ENCODE results near the gene STAP2. TPM values are rescaled to one million over a fixed set of nuclear protein-coding genes. Genes with fewer than 3 reads are reported as not detected.
A peak's percentile ranks its signal among the peaks of the same experiment; 100 is the strongest.
"Not testable (repeated sequence)": the region's sequence is repeated elsewhere in the genome, so short reads cannot be mapped to it uniquely, and the experiment has no call there.

Gene STAP2
- total RNA-seq, 8 experiments from 2014 or later = 2.2 to 7.5 (median 4.6) TPM

GRCh38 chr19:4288091-4288777 is 50.4 kb downstream of the STAP2 start:
- in situ Hi-C loops (cut with MboI; ENCODE audit: low pct_unique_long_range_greater_than_20kb in 2 of 9, low sequenced_read_pairs in 9 of 9, unreplicated experiment in 9 of 9) = no loop called here
- no peak overlapping the region for H3K27ac ChIP-seq
- H3K4me3 ChIP-seq = no peak overlapping the region
- H3K4me1 ChIP-seq (replicated peaks in 1 of 2) = peaks cover 9 to 16% of the 10 kb centered on the region in 2 donors
- no peak for ATAC-seq (replicated peaks in 6 of 8)
- 60 to 100% (median 80%) methylated on average over 1 to 13 of the region's 16 CpGs; no CpG with 5 or more reads in 1 of the 10 experiments for WGBS, 10 experiments

- H3K4me1 ChIP-seq (replicated peaks in 1 of 2); ATAC-seq (replicated peaks in 6 of 8); in situ Hi-C loops (cut with MboI; ENCODE audit: low pct_unique_long_range_greater_than_20kb in 2 of 9, low sequenced_read_pairs in 9 of 9, unreplicated experiment in 9 of 9); H3K4me3 ChIP-seq; H3K27ac ChIP-seq: not testable (repeated sequence)
- WGBS, 10 experiments = 60 to 100% (median 92%) methylated on average over 1 to 4 of the region's 4 CpGs; no CpG with 5 or more reads in 2 of the 10 experiments
Observed at GRCh38 chr19:4286141-4286540, 52.5 kb downstream of the STAP2 start.

- WGBS, 10 experiments = 18 to 60% (median 39%) methylated on average over 2 to 4 of the region's 6 CpGs; no CpG with 5 or more reads in 2 of the 10 experiments
- H3K4me1 ChIP-seq (replicated peaks in 1 of 2) = no peaks in the 10 kb centered on the region
- no peak for ATAC-seq (replicated peaks in 6 of 8)
- H3K4me3 ChIP-seq = no peak overlapping the region
- in situ Hi-C loops (cut with MboI; ENCODE audit: low pct_unique_long_range_greater_than_20kb in 2 of 9, low sequenced_read_pairs in 9 of 9, unreplicated experiment in 9 of 9) = no loop called here
- no peak overlapping the region for H3K27ac ChIP-seq
Observed at GRCh38 chr19:4284974-4285373, 53.7 kb downstream of the STAP2 start.

GRCh38 chr19:4284176-4284958 is 54.3 kb downstream of the STAP2 start:
- in situ Hi-C loops (cut with MboI; ENCODE audit: low pct_unique_long_range_greater_than_20kb in 2 of 9, low sequenced_read_pairs in 9 of 9, unreplicated experiment in 9 of 9) = no loop called here
- no peak overlapping the region for H3K27ac ChIP-seq
- peak in 1 of 8 experiments; percentile 85 for ATAC-seq (replicated peaks in 6 of 8)
- no peak overlapping the region for H3K4me3 ChIP-seq
- H3K4me1 ChIP-seq (replicated peaks in 1 of 2) = no peaks in the 10 kb centered on the region
- 0 to 76% (median 38%) methylated on average over 1 to 14 of the region's 20 CpGs; no CpG with 5 or more reads in 1 of the 10 experiments for WGBS, 10 experiments

GRCh38 chr19:4279530-4280422 is 58.9 kb downstream of the STAP2 start:
- Histone ChIP-seq H3K4me1 (replicated peaks in 1 of 2) (peaks cover 10 to 16% of the 10 kb centered on the region in 2 donors), H3K27ac (peak overlapping the region; percentile 77 to 80), H3K4me3 (peak overlapping the region; percentile 44 to 77 (median 63))
- in situ Hi-C loops (cut with MboI; ENCODE audit: low pct_unique_long_range_greater_than_20kb in 2 of 9, low sequenced_read_pairs in 9 of 9, unreplicated experiment in 9 of 9) = no loop called here
- WGBS, 10 experiments = 0 to 20% (median 0%) methylated on average over 1 to 3 of the region's 71 CpGs; no CpG with 5 or more reads in 6 of the 10 experiments
- no peak for ATAC-seq (replicated peaks in 6 of 8)

- WGBS, 10 experiments = no CpG with 5 or more reads among the region's 30 CpGs
- ATAC-seq (replicated peaks in 6 of 8) = no peak
- Histone ChIP-seq H3K4me3 (peak overlapping the region; percentile 44 to 77 (median 63)), H3K27ac (peak overlapping the region; percentile 77 to 80), H3K4me1 (replicated peaks in 1 of 2) (peaks cover 10 to 16% of the 10 kb centered on the region in 2 donors)
- in situ Hi-C loops (cut with MboI; ENCODE audit: low pct_unique_long_range_greater_than_20kb in 2 of 9, low sequenced_read_pairs in 9 of 9, unreplicated experiment in 9 of 9) = no loop called here
Observed at GRCh38 chr19:4279267-4279529, 59.4 kb downstream of the STAP2 start.

- Histone ChIP-seq H3K27ac (peak within 1 kb of the TSS; percentile 77 to 80), H3K4me3 (peak within 1 kb of the TSS; percentile 44 to 77 (median 63)), H3K4me1 (replicated peaks in 1 of 2) (peaks cover 10 to 16% of the 10 kb centered on the region in 2 donors)
- peak in 5 of 8 experiments; percentile 75 to 78 (median 77) for ATAC-seq (replicated peaks in 6 of 8)
- WGBS, 10 experiments = no CpG with 5 or more reads among the region's 44 CpGs
- in situ Hi-C loops (cut with MboI; ENCODE audit: low pct_unique_long_range_greater_than_20kb in 2 of 9, low sequenced_read_pairs in 9 of 9, unreplicated experiment in 9 of 9) = no loop called here
Observed at GRCh38 chr19:4278419-4279266, 60.0 kb downstream of the STAP2 start, which contains the start of gene SHD. SHD (plus strand) TSS chr19:4279266; CDS start chr19:4280064, 798 bp downstream.

GRCh38 chr19:4278010-4278409 is 60.6 kb downstream of the STAP2 start:
- in situ Hi-C loops (cut with MboI; ENCODE audit: low pct_unique_long_range_greater_than_20kb in 2 of 9, low sequenced_read_pairs in 9 of 9, unreplicated experiment in 9 of 9) = no loop called here
- Histone ChIP-seq H3K27ac (peak overlapping the region; percentile 77 to 80), H3K4me1 (replicated peaks in 1 of 2) (peaks cover 10 to 16% of the 10 kb centered on the region in 2 donors), H3K4me3 (peak overlapping the region; percentile 44 to 77 (median 63))
- 0 to 60% (median 21%) methylated on average over 1 to 4 of the region's 4 CpGs; no CpG with 5 or more reads in 4 of the 10 experiments for WGBS, 10 experiments
- ATAC-seq (replicated peaks in 6 of 8) = peak in 5 of 8 experiments; percentile 16 to 39 (median 21)

GRCh38 chr19:4277191-4277696 is 61.4 kb downstream of the STAP2 start:
- 0 to 60% (median 22%) methylated on average over 1 to 6 of the region's 16 CpGs; no CpG with 5 or more reads in 5 of the 10 experiments for WGBS, 10 experiments
- peaks cover 10 to 16% of the 10 kb centered on the region in 2 donors for H3K4me1 ChIP-seq (replicated peaks in 1 of 2)
- in situ Hi-C loops (cut with MboI; ENCODE audit: low pct_unique_long_range_greater_than_20kb in 2 of 9, low sequenced_read_pairs in 9 of 9, unreplicated experiment in 9 of 9) = no loop called here
- no peak overlapping the region for H3K4me3 ChIP-seq
- H3K27ac ChIP-seq = peak overlapping the region; percentile 10 to 65
- ATAC-seq (replicated peaks in 6 of 8) = peak in 5 of 8 experiments; percentile 1 to 26 (median 18)

GRCh38 chr19:4274321-4274686 is 64.3 kb downstream of the STAP2 start:
- in situ Hi-C loops (cut with MboI; ENCODE audit: low pct_unique_long_range_greater_than_20kb in 2 of 9, low sequenced_read_pairs in 9 of 9, unreplicated experiment in 9 of 9) = loop anchor here in 1 of 9 experiments (25.0 kb wide), 1 partner anchor 363 kb away; the partner anchor contains the start of gene TNFAIP8L1
- ATAC-seq (replicated peaks in 6 of 8); H3K4me3 ChIP-seq; H3K27ac ChIP-seq: not testable (repeated sequence)
- WGBS, 10 experiments = 87 to 100% (median 92%) methylated on average over 1 to 4 of the region's 6 CpGs; no CpG with 5 or more reads in 4 of the 10 experiments
- peaks cover 10 to 16% of the 10 kb centered on the region in 2 donors for H3K4me1 ChIP-seq (replicated peaks in 1 of 2)

Measured in motor neuron (in vitro differentiated cells).